ENCODE measurements around the gene EIF4G3.

DNA sequence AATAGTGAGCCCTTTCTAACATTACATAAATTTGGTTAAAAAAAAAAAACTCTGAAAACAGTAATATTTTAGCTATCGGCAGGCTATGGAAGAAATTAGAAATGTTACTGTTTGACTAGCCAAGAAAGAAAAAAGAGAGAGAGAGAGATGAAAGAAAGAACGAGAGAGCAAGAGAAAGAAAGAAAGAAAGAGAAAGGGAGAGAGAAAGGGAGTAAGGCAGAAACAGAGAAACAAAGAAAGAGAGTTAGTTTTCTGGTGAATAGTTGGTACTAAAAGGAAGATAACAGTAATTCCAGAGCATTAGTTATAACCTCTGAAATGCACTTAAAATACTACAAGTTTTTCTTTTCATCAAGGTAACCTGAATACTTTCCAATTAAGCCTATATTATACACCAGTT is 229.3 kb downstream of the EIF4G3 start:
- TF ChIP-seq EZH2phosphoT487 (IDR thresholded peaks at IDR 0.05; ENCODE audit: low read length): no peak
- TF ChIP-seq, protein P1, sequence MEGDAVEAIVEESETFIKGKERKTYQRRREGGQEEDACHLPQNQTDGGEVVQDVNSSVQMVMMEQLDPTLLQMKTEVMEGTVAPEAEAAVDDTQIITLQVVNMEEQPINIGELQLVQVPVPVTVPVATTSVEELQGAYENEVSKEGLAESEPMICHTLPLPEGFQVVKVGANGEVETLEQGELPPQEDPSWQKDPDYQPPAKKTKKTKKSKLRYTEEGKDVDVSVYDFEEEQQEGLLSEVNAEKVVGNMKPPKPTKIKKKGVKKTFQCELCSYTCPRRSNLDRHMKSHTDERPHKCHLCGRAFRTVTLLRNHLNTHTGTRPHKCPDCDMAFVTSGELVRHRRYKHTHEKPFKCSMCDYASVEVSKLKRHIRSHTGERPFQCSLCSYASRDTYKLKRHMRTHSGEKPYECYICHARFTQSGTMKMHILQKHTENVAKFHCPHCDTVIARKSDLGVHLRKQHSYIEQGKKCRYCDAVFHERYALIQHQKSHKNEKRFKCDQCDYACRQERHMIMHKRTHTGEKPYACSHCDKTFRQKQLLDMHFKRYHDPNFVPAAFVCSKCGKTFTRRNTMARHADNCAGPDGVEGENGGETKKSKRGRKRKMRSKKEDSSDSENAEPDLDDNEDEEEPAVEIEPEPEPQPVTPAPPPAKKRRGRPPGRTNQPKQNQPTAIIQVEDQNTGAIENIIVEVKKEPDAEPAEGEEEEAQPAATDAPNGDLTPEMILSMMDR (IDR thresholded peaks at IDR 0.05; ENCODE audit: low read length): no peak
